NCI-H1694 (cell line): ENCODE measurements around the gene PCNX2.

Source experiments
- DNase-seq: peaks from one replicate; lab custom pipeline; 2025; lab: John Stamatoyannopoulos, UW

Gene PCNX2

DNA sequence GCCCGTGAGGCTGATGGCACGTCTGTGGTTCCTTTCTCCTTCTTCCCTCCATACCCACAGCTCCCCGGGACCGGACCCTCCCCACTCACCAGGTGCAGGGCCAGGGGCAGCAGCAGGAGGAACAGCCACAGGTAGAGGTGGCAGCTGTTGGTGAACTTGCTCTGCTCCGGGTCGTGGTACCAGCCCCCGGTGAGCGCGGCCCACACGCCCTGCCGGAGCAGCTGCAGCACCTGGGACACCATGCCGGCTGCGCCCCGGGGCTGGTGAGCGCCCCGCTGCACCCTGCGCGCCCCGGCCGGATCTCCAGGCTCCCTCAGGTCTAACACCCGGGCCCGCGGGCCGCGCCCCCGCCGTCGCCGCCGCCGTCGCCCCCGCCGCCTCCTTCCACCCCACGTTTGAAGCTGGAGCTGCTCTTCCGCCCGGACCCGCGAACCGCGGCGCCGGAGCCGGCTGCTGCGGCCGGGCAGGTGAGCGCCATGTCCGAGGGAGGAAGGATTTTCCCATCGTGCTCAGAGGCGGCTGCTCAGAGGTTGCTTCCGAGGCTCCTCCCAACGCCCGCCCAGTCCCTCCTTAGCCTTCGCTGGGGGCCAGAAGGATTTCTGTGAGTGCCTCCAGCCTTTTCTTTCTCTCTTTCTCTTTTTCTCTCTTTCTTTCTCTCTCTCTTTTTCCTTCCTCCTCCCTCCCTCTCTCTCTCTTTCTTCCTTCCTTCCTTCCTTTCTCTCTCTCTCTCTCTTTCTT lies at the start of gene PCNX2:
Gene PCNX2, minus strand, starts transcription at position 489 of the 738 bp plus-strand sequence. Its CDS starts 247 bp downstream, at position 242.
- peak; percentile 45 for DNase-seq

DNA sequence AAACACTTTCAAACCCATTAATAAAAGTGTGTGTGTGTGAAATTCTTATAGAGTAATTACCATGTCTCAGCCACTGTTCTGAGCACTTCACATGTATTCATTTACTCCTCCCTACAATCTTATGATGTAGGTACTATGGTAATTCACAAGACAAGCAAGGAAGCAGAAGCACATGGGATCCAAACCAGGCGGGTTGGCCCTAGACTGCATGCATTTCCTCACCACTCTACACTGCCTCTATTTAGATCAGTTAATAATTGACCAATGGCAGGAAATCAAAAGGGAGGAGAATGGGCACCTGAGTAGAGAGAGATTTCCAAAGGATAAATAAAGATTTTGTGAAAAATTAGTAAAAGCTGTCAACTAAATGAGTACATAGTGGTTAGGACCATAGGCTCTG lies 47.7 kb upstream of the PCNX2 start:
- no peak for DNase-seq

GRCh38 chr1:233342086-233342485 lies 46.6 kb upstream of the PCNX2 start:
- no peak for DNase-seq

GRCh38 chr1:233340966-233341516 lies 45.5 kb upstream of the PCNX2 start:
- DNase-seq = no peak

- no peak for DNase-seq
Observed at GRCh38 chr1:233340031-233340555, 44.6 kb upstream of the PCNX2 start.

DNA sequence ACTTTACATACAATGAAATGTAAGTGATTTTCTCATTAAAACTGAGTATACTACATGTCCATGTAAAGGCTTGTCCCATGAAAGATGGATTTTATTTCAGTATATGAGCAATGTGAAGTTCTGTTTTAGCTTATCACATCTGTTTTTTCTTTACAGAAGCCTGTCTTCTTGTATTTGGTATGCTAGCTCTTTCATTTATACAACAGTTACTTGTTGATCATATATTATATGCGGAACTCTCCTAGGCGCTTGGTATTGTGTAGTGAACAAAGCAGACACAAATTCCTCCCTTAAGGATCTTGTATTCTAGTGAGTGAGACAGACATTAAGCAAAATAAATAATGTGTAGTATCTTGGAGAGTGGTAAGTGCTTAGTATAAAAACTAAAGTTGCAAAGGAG lies 42.6 kb upstream of the PCNX2 start:
- DNase-seq = no peak

DNA sequence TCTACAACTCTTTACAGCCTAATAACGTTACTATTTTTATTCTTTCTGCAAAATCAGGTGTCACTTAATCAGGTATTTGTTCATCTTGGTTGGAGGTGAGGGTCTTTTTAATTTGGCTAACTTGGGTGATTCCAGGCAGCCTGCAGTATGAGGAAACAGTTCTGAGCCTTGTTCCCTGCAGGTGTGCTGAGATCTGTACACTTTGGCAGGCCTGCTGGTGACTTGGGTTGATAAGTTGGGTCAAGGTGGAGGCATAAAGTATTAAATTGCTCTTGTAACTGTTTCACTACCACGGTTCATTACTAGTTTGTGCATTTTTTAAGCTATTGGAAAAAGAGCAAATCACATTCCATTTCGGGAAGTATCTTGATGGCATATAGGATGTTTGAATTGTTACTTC lies 42.0 kb upstream of the PCNX2 start:
- DNase-seq = no peak

- DNase-seq = no peak
Observed at GRCh38 chr1:233336554-233337456, 41.3 kb upstream of the PCNX2 start.

GRCh38 chr1:233334092-233334491 lies 38.6 kb upstream of the PCNX2 start:
- no peak for DNase-seq

- no peak for DNase-seq
Observed at GRCh38 chr1:233333086-233333485, 37.6 kb upstream of the PCNX2 start.

GRCh38 chr1:233331676-233332519 lies 36.4 kb upstream of the PCNX2 start:
- no peak for DNase-seq

GRCh38 chr1:233328142-233328921 lies 32.8 kb upstream of the PCNX2 start:
- DNase-seq = no peak

- no peak for DNase-seq
Observed at GRCh38 chr1:233327651-233328141, 32.2 kb upstream of the PCNX2 start, which contains the start of gene MAP3K21. Gene MAP3K21, plus strand, starts transcription at chr1:233327724. Its CDS starts 305 bp downstream, at chr1:233328029.

DNA sequence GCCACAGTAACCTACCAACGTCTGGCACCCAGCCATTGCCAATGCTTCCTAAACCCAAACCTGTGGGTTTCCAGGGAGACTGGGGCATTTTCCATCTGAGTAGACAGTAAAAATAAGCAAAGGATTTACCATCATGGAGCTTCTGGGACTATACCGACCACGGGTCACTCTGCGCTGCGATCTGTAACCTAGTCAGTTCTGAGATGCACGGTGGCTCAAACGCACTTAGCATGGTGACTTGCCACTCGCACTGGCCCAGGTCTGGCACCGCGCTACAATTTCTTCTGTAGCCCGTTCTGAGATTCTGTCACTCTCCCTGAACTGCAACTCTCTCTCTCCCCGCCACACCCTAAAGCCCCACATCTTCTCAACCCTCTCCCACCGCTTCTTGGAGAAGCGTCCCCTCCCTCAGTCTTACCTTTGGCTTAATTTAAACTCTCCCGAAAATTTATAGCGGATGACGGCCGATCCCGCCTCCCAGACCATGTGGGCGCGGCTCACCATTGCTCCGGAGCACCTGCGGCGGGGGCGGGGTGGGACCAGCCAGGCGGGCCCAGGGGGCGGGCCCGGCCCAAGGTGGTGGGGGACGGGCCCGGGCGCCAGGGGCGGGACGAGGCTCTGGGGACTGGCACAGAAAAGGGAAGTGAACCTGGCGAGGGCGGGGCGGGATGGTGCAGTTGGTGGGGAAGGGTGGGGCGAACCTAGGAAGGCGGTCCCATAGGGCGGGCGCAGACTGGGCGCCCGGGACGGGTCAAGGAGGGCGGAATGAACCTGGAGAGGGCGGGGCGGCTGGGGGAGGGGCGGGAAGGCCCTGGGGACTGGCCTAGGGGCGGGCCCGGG lies 31.5 kb upstream of the PCNX2 start:
- DNase-seq = peak; percentile 81

GRCh38 chr1:233326319-233326718 lies 30.8 kb upstream of the PCNX2 start:
- DNase-seq = no peak

DNA sequence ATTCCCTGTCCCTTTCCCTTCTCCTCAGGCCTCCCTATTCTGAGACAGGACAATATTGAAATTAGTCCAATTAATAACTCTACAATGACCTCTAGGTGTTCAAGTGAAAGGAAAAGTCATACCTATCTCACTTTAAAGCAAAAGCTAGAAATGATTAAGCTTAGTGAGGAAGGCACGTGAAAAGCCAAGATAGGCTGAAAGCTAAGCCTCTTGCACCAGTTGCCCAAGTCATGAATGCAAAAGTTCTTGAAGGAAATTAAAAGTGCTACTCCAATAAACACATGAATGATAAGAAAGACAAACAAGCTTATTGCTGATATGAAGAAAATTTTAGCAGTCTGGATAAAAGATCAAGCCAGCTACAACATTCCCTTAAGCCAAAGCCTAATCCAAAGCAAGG lies 28.2 kb upstream of the PCNX2 start:
- DNase-seq = no peak

GRCh38 chr1:233320023-233320422 lies 24.5 kb upstream of the PCNX2 start:
- no peak for DNase-seq

DNA sequence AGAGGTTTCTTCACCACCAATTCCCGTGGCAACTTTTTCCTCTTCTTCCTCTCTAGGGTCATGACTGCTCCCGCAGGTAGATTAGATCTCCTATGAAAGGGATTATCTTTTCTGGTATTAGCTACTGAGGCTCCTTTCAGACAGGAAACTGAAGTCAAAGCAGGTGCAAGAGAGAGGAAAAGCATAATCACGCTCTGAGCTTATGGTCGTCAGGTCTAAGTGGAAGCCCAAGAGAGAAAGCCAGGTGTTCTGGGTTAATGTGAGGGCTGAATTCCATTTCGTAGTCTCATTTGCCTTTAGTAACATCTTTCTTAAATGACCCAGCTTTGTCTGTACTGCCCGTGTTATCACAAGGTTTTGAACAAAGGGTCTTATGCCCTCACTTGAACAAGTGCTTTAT lies 23.7 kb upstream of the PCNX2 start:
- no peak for DNase-seq

GRCh38 chr1:233316473-233316872 lies 20.9 kb upstream of the PCNX2 start:
- no peak for DNase-seq
